ENCODE data around the gene DOP1B. TPM values are rescaled to one million over a fixed set of nuclear protein-coding genes. Genes with fewer than 3 reads are reported as not detected.
"Not testable (repeated sequence)": the region's sequence is repeated elsewhere in the genome, so short reads cannot be mapped to it uniquely, and the experiment has no call there.

Gene DOP1B
- total RNA-seq, 4 donors from 2014 or later, result 23.8 to 49.6 (median 34.8) TPM

GRCh38 chr21:36132696-36133095 lies 23.9 kb upstream of the DOP1B start:
- Histone ChIP-seq H3K36me3 (no peaks in the 10 kb centered on the region), H3K4me1 (peaks cover 66% of the 10 kb centered on the region), H3K27ac (peak overlapping the region; percentile 62), H3K9me3 (no peaks in the 10 kb centered on the region), H3K4me3 (no peak overlapping the region), H3K27me3 (no peaks in the 10 kb centered on the region)
- TF ChIP-seq, protein P1, sequence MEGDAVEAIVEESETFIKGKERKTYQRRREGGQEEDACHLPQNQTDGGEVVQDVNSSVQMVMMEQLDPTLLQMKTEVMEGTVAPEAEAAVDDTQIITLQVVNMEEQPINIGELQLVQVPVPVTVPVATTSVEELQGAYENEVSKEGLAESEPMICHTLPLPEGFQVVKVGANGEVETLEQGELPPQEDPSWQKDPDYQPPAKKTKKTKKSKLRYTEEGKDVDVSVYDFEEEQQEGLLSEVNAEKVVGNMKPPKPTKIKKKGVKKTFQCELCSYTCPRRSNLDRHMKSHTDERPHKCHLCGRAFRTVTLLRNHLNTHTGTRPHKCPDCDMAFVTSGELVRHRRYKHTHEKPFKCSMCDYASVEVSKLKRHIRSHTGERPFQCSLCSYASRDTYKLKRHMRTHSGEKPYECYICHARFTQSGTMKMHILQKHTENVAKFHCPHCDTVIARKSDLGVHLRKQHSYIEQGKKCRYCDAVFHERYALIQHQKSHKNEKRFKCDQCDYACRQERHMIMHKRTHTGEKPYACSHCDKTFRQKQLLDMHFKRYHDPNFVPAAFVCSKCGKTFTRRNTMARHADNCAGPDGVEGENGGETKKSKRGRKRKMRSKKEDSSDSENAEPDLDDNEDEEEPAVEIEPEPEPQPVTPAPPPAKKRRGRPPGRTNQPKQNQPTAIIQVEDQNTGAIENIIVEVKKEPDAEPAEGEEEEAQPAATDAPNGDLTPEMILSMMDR (IDR thresholded peaks at IDR 0.05), result no peak
- TF ChIP-seq EP300 (IDR thresholded peaks at IDR 0.05) (no peak), POLR2AphosphoS5 (IDR thresholded peaks at IDR 0.05) (no peak), POLR2A (IDR thresholded peaks at IDR 0.05) (no peak)
- no peak for DNase-seq (ENCODE audit: low spot score in 2 of 2)
- WGBS, result 71% methylated on average over 8 of the region's 8 CpGs

DNA sequence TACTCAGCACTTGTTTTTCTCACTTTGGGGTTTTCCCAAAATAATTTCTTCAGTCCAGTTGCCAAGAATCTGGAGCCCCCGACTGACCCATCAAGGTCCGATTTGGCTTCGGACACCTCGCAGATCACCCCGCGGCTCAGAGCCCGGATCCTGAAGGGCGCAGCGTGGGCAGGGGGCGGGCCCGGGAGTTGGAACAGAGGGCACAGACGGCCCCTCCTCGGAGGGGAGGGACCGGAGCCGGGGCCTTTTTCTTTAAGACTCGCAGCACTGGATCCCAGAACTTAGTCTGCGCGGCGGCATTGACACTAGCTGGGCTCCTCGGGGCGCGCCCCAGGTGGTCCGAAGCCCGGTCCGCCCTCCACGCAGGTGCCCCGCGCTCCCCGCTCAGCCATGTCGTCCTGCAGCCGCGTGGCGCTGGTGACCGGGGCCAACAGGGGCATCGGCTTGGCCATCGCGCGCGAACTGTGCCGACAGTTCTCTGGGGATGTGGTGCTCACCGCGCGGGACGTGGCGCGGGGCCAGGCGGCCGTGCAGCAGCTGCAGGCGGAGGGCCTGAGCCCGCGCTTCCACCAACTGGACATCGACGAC lies 21.7 kb upstream of the DOP1B start, which contains the start of gene CBR3:
Gene CBR3 (plus strand): TSS at position 277 of the 588 bp plus-strand sequence. CDS start 114 bp downstream, at position 391.
- peak within 1 kb of the TSS; percentile 87 for H3K4me3 ChIP-seq
- H3K36me3 ChIP-seq, result peaks cover 2% of the 10 kb centered on the region
- peak; percentile 83 to 86 for DNase-seq (ENCODE audit: low spot score in 2 of 2)
- no peaks in the 10 kb centered on the region for H3K9me3 ChIP-seq
- peak within 1 kb of the TSS; percentile 98 for H3K27ac ChIP-seq
- no peaks in the 10 kb centered on the region for H3K27me3 ChIP-seq
- 0% methylated on average over 3 of the region's 53 CpGs for WGBS
- H3K4me1 ChIP-seq, result peaks cover 49% of the 10 kb centered on the region
- TF ChIP-seq POLR2AphosphoS5 (IDR thresholded peaks at IDR 0.05) (peak in 1 of 3 donors; percentile 5), POLR2A (IDR thresholded peaks at IDR 0.05) (peak in 1 of 2 donors; percentile 52), EP300 (IDR thresholded peaks at IDR 0.05) (no peak)
- TF ChIP-seq, protein P1 (IDR thresholded peaks at IDR 0.05), result no peak

DNA sequence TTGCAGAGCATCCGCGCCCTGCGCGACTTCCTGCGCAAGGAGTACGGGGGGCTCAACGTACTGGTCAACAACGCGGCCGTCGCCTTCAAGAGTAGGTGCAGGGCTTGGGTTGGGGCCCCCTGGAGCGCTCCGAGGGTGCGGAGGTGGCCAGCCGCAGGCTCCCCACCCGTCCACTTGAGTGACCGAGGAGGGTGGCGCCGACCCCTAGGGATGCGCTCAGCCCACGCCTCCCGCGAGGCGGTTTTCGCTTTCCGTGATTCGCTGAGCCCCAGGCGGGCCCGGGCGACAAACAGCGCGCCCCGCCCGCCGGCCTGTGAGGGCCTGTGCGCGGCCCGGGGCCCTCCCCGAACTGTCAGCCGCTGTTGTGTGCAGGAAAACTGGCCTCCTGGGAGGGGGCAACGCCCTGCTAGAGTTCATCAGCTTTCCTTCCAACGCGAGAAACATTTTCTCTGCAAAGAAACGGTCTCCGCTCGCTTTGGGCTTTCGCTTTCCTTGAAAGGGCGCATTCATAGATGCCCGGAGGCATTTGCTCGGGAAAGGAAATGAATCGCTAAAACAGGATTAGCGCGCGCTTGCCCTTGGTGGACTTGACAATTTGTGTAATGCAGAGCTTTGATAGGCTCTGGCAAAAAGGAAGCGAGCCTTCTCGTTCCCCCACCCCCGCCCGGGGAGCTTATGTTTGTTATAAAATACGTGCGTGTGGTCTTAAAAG lies 21.1 kb upstream of the DOP1B start:
- TF ChIP-seq POLR2A (IDR thresholded peaks at IDR 0.05) (peak in 1 of 2 donors; percentile 39), POLR2AphosphoS5 (IDR thresholded peaks at IDR 0.05) (peak in 2 of 3 donors; percentile 35 to 53)
- TF ChIP-seq, protein P1 (IDR thresholded peaks at IDR 0.05), result no peak
- Histone ChIP-seq H3K27me3 (no peaks in the 10 kb centered on the region), H3K27ac (peak overlapping the region; percentile 98), H3K4me3 (peak overlapping the region; percentile 87), H3K36me3 (peaks cover 8% of the 10 kb centered on the region), H3K9me3 (no peaks in the 10 kb centered on the region), H3K4me1 (peaks cover 44% of the 10 kb centered on the region)
- 0% methylated on average over 20 of the region's 60 CpGs for WGBS
- DNase-seq (ENCODE audit: low spot score in 2 of 2), result peak; percentile 87 to 91

GRCh38 chr21:36139791-36140190 lies 16.8 kb upstream of the DOP1B start:
- peaks cover 27% of the 10 kb centered on the region for H3K4me1 ChIP-seq
- not testable (repeated sequence) for DNase-seq (ENCODE audit: low spot score in 2 of 2)

GRCh38 chr21:36141513-36141925 lies 15.1 kb upstream of the DOP1B start:
- H3K27ac ChIP-seq, result peak overlapping the region; percentile 47
- no peaks in the 10 kb centered on the region for H3K27me3 ChIP-seq
- peaks cover 17% of the 10 kb centered on the region for H3K36me3 ChIP-seq
- DNase-seq (ENCODE audit: low spot score in 2 of 2), result peak; percentile 89 to 91
- peaks cover 23% of the 10 kb centered on the region for H3K4me1 ChIP-seq
- 17% methylated on average over 6 of the region's 6 CpGs for WGBS
- TF ChIP-seq POLR2AphosphoS5 (IDR thresholded peaks at IDR 0.05) (peak in 1 of 3 donors; percentile 14), POLR2A (IDR thresholded peaks at IDR 0.05) (no peak), EP300 (IDR thresholded peaks at IDR 0.05) (no peak)
- TF ChIP-seq, protein P1 (IDR thresholded peaks at IDR 0.05), result peak; percentile 72 to 81
- no peaks in the 10 kb centered on the region for H3K9me3 ChIP-seq
- H3K4me3 ChIP-seq, result no peak overlapping the region

More at GRCh38 chr21:36139791-36140190, 16.8 kb upstream of the DOP1B start:
- H3K27ac ChIP-seq, H3K4me3 ChIP-seq, H3K9me3 ChIP-seq, H3K36me3 ChIP-seq, H3K27me3 ChIP-seq: not testable (repeated sequence)
- WGBS, result 96% methylated on average over 13 of the region's 13 CpGs

- not testable (repeated sequence) for DNase-seq (ENCODE audit: low spot score in 2 of 2); H3K4me3 ChIP-seq; H3K27ac ChIP-seq; H3K27me3 ChIP-seq; H3K9me3 ChIP-seq
- Histone ChIP-seq H3K4me1 (peaks cover 10% of the 10 kb centered on the region), H3K36me3 (peaks cover 18% of the 10 kb centered on the region)
- WGBS, result 86% methylated on average over 5 of the region's 6 CpGs
Measured at GRCh38 chr21:36144233-36144632, 12.4 kb upstream of the DOP1B start.
